OCI-LY3 (cell line): ENCODE measurements around the gene CREB5.

Experiments
- H2AFZ ChIP-seq: fragments of 200-600, 300-600 bp; shearing (Covaris generic); 2 replicates; pipeline ENCODE4 v1.6.0; 2014; ENCODE audit warnings: antibody characterized with exemption, low read depth, low read length
- H3K27ac ChIP-seq: fragments of 200-600, 300-600 bp; sonication (generic); 2 replicates; pipeline ENCODE4 v1.5.1; 2014; ENCODE audit warnings: mild to moderate bottlenecking, low read length, moderate library complexity, mixed read lengths
- H3K27me3 ChIP-seq: fragments of 200-600, 300-600 bp; sonication (generic); 2 replicates; pipeline ENCODE4 v1.6.1; 2014; ENCODE audit warnings: low read depth, low read length, mixed read lengths
- H3K36me3 ChIP-seq: fragments of 200-600, 300-600 bp; sonication (generic); replicated peaks from 2 replicates; pipeline ENCODE3; 2014; ENCODE audit warnings: low read depth, low read length, mixed read lengths
- H3K4me1 ChIP-seq: fragments of 300-600, 200-600 bp; sonication (generic); 2 replicates; pipeline ENCODE4 v1.6.1; 2014; ENCODE audit warnings: low read length, mixed read lengths
- H3K4me2 ChIP-seq: fragments of 200-600, 300-600 bp; sonication (generic); 2 replicates; pipeline ENCODE4 v1.6.1; 2014; ENCODE audit warnings: low read length, mixed read lengths
- H3K4me3 ChIP-seq: fragments of 300-600, 200-600 bp; sonication (generic); 2 replicates; pipeline ENCODE4 v1.5.1; 2014; ENCODE audit warnings: antibody characterized with exemption, mild to moderate bottlenecking, low read length, moderate library complexity
- H3K79me2 ChIP-seq: fragments of 300-600, 200-600 bp; shearing (Covaris generic); 2 replicates; pipeline ENCODE4 v1.6.1; 2014; ENCODE audit warnings: mild to moderate bottlenecking, low read length, mixed read lengths
- H3K9ac ChIP-seq: fragments of 300-600, 200-600 bp; shearing (Covaris generic); 2 replicates; pipeline ENCODE4 v1.6.0; 2014; ENCODE audit warnings: mild to moderate bottlenecking, low read length, moderate library complexity
- H3K9me3 ChIP-seq: fragments of 200-600, 300-600 bp; shearing (Covaris generic); 2 replicates; pipeline ENCODE4 v1.6.1; 2014; ENCODE audit warnings: low read length, mixed read lengths; ENCODE audit not compliant: insufficient read depth
- H4K20me1 ChIP-seq: fragments of 200-600, 300-600 bp; sonication (generic); 2 replicates; pipeline ENCODE4 v1.6.1; 2016; ENCODE audit warnings: low read length, mixed read lengths; ENCODE audit not compliant: insufficient read depth
- EZH2phosphoT487 ChIP-seq: fragments of 200-600 bp; shearing (Covaris generic); IDR thresholded peaks from 2 replicates; pipeline ENCODE4 v1.6.1; 2018; ENCODE audit warnings: antibody characterized with exemption, mixed run types, low read depth
- TF ChIP-seq, protein P1 (sequence below): fragments of 200-600, 300-600 bp; sonication (generic); IDR thresholded peaks from 2 replicates; pipeline ENCODE4 v1.5.1; 2014; ENCODE audit warnings: antibody characterized with exemption, low read length, low read depth

The CREB5 gene

DNA sequence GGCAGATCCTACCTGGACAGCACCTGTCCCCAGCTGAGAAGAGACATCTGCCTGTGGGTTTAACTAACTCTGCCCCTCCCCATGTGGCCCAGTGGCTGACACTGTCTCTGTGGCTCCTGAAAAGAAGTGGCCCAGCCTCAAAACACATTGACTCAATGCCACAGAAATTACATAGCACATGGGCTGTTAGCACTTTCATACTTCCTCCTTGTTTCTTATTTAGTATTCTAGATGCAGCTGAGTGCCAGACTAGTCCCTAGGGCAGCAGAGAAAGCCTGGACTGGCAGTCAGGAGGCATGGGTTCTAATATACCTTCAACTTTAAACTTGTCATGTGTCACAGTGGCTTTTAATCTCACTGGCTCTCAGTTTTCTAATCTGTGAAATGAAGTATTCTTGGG is 374.8 kb downstream of the CREB5 start:
- no peak for TF ChIP-seq EZH2phosphoT487
- TF ChIP-seq, protein P1, sequence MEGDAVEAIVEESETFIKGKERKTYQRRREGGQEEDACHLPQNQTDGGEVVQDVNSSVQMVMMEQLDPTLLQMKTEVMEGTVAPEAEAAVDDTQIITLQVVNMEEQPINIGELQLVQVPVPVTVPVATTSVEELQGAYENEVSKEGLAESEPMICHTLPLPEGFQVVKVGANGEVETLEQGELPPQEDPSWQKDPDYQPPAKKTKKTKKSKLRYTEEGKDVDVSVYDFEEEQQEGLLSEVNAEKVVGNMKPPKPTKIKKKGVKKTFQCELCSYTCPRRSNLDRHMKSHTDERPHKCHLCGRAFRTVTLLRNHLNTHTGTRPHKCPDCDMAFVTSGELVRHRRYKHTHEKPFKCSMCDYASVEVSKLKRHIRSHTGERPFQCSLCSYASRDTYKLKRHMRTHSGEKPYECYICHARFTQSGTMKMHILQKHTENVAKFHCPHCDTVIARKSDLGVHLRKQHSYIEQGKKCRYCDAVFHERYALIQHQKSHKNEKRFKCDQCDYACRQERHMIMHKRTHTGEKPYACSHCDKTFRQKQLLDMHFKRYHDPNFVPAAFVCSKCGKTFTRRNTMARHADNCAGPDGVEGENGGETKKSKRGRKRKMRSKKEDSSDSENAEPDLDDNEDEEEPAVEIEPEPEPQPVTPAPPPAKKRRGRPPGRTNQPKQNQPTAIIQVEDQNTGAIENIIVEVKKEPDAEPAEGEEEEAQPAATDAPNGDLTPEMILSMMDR: no peak
- Histone ChIP-seq H3K4me3 (no peak overlapping the region), H3K4me2 (peak overlapping the region; percentile 33; the same call in 1 of the 2 replicates)

DNA sequence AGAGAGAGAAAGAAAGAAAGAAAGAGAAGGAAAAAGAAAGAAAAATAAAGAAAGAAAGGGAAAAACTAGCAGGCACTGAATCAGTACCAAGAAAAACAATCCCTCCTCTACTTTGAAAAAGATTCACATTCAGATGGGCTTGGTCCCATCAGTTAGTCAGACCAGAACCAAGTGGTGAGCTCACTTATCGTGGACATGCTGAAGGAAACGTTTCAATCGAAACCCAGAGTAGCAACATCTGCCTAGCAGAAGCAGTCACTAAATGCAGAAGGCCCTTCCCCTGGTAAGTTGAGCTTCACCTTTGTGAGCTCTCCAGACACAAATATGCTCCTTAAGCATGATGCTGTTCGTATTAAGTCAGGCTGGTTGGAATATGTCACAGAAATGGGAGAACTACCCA is 378.1 kb downstream of the CREB5 start:
- TF ChIP-seq, protein P1: no peak
- no peak for TF ChIP-seq EZH2phosphoT487
- H3K27ac ChIP-seq: no peak overlapping the region
- no peak overlapping the region for H3K4me2 ChIP-seq
- no peak overlapping the region for H3K4me3 ChIP-seq
- H3K79me2 ChIP-seq: no peaks in the 10 kb centered on the region
- no peak overlapping the region for H2AFZ ChIP-seq
- H3K36me3 ChIP-seq: no peaks in the 10 kb centered on the region
- no peak overlapping the region for H3K9ac ChIP-seq
- no peaks in the 10 kb centered on the region for H4K20me1 ChIP-seq
- H3K9me3 ChIP-seq: no peaks in the 10 kb centered on the region
- H3K27me3 ChIP-seq: no peaks in the 10 kb centered on the region
- peaks cover 51% of the 10 kb centered on the region for H3K4me1 ChIP-seq

More for the DNA sequence above, 374.8 kb downstream of the CREB5 start:
- Histone ChIP-seq H4K20me1 (no peaks in the 10 kb centered on the region), H3K36me3 (no peaks in the 10 kb centered on the region), H3K4me1 (peaks cover 48% of the 10 kb centered on the region), H3K9me3 (no peaks in the 10 kb centered on the region), H3K27me3 (no peaks in the 10 kb centered on the region), H3K79me2 (no peaks in the 10 kb centered on the region), H2AFZ (no peak overlapping the region), H3K9ac (no peak overlapping the region), H3K27ac (peak overlapping the region; percentile 50)

DNA sequence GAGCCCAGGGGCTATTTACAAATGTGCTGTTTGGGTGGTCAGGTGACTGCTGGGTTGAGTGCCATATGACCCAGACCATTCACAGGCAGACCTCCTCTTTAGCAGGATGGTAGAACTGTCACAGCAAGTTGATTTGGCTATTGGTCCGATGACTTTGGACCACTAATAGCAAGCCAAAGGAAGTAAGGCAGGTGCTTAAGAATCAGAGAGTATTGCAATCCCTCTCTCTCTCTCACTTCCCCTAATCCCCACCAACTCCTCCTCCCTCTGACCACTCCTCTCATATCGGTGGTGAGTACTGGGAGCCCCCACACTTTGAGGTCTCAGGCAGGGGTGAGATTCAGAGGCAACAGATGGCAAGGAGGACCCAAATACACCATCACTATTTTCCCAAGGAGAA is 380.5 kb downstream of the CREB5 start:
- Histone ChIP-seq H3K79me2 (no peaks in the 10 kb centered on the region), H3K4me1 (peaks cover 32% of the 10 kb centered on the region), H4K20me1 (no peaks in the 10 kb centered on the region), H3K9me3 (no peaks in the 10 kb centered on the region), H3K4me3 (peak overlapping the region; percentile 20; the same call in 1 of the 2 replicates), H3K9ac (no peak overlapping the region), H3K36me3 (no peaks in the 10 kb centered on the region), H3K27me3 (no peaks in the 10 kb centered on the region), H3K27ac (no peak overlapping the region), H2AFZ (no peak overlapping the region), H3K4me2 (peak overlapping the region; percentile 58)
- TF ChIP-seq, protein P1: no peak
- no peak for TF ChIP-seq EZH2phosphoT487

DNA sequence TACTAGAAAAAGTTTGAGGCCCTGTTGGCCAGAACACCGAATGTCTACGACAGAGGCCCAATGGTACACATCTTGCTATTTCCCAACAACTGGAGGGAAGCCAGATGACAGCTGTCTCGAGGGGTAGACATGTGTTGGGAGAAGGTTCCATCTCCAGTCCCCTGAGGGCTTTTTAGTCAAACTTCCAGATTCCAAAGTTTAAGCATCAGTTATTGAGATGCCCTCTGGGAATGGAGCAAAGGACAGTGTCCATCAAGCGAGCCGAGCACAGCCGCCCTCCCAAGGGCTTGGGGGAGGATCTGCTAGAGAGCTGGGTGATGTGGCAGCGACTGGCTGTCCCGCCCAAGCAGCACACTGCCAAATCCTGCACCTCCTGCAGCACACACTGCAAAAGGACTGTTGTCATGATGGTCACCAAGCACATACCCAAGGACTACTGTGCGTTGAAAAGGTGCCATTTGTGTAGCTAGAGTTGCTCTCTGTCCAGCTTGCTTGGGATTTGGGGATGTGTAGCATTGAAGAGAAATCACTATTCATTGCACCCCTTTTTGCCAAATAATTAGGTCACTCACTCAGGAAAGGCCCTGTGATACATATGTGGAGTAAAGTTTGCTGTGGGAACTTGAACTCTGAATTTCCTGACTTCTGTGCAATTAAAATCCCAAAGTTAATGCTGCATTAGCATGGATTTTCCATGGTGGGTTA is 381.2 kb downstream of the CREB5 start:
- Histone ChIP-seq H3K27me3 (no peaks in the 10 kb centered on the region), H4K20me1 (no peaks in the 10 kb centered on the region), H3K4me1 (peaks cover 29% of the 10 kb centered on the region), H3K9ac (no peak overlapping the region), H3K9me3 (no peaks in the 10 kb centered on the region), H3K4me2 (no peak overlapping the region), H3K4me3 (no peak overlapping the region), H3K36me3 (no peaks in the 10 kb centered on the region), H2AFZ (no peak overlapping the region), H3K79me2 (no peaks in the 10 kb centered on the region), H3K27ac (no peak overlapping the region)
- TF ChIP-seq, protein P1: no peak
